HEK293 (cell line): ENCODE results near the gene SLC35F3.

Source experiments
- CTCF ChIA-PET: fragments of 350-600 bp; formaldehyde crosslinking; extraction: SDS; loops from one replicate; lab custom pipeline; 2021; ENCODE audit warnings: antibody characterized with exemption; lab: Yijun Ruan, JAX
- POLR2A ChIA-PET: fragments of 300-600 bp; formaldehyde crosslinking; extraction: SDS; loops from one replicate; lab custom pipeline; 2020; ENCODE audit warnings: antibody characterized with exemption, inconsistent platforms; lab: Yijun Ruan, JAX
- H3K27ac ChIP-seq: fragments of 200-500 bp; sonication (Bioruptor generic); 2 replicates; pipeline ENCODE4 v1.5.1; 2014; ENCODE audit warnings: low read depth, low read length, control low read depth, inconsistent platforms; ENCODE audit errors: extremely low read depth
- H3K36me3 ChIP-seq, 2 experiments: fragments of 200-500 bp in 1 of 2; sonication (Bioruptor generic) in 1 of 2; 1 replicate in 1 of 2; 2 replicates in 1 of 2; pipeline ENCODE4 v1.5.1; 2014 to 2017; ENCODE audit warnings: inconsistent platforms in 2 of 2, low read length in 2 of 2; ENCODE audit not compliant: control insufficient read depth in 2 of 2, insufficient read depth in 1 of 2
- H3K4me1 ChIP-seq: fragments of 200-500 bp; sonication (Bioruptor generic); 2 replicates; pipeline ENCODE4 v1.5.1; 2014; ENCODE audit warnings: mild to moderate bottlenecking, low read length, inconsistent platforms; ENCODE audit not compliant: control insufficient read depth, insufficient read depth
- H3K4me3 ChIP-seq: 2 replicates; pipeline ENCODE4 v1.5.1; 2011; ENCODE audit warnings: low read depth, mild to moderate bottlenecking, control low read depth, low read length, moderate library complexity
- H3K9me3 ChIP-seq: fragments of 200-500 bp; sonication (Bioruptor generic); 2 replicates; pipeline ENCODE4 v1.5.1; 2014; ENCODE audit warnings: low read depth, low read length, inconsistent platforms; ENCODE audit not compliant: control insufficient read depth, insufficient read depth
- HOXC10 ChIP-seq: sonication (generic); formaldehyde crosslinking; IDR thresholded peaks from 2 replicates; pipeline ENCODE4 v1.8.1; 2023; ENCODE audit warnings: mild to moderate bottlenecking, missing genetic modification reagents
- IKZF3 ChIP-seq: fragments of 450-650 bp; IDR thresholded peaks from 2 replicates; pipeline ENCODE4 v1.5.0; 2018; ENCODE audit warnings: missing biosample characterization, mild to moderate bottlenecking, missing genetic modification characterization, moderate library complexity
- KLF1 ChIP-seq: fragments of 450-650 bp; formaldehyde crosslinking; IDR thresholded peaks from 2 replicates; pipeline ENCODE4 v1.5.1; 2016; ENCODE audit warnings: missing biosample characterization, missing genetic modification characterization
- KLF16 ChIP-seq: fragments of 450-650 bp; formaldehyde crosslinking; IDR thresholded peaks from 2 replicates; pipeline ENCODE4 v1.5.1; 2017; ENCODE audit warnings: missing biosample characterization, missing genetic modification characterization
- MZF1 ChIP-seq: fragments of 450-650 bp; formaldehyde crosslinking; IDR thresholded peaks from 2 replicates; pipeline ENCODE4 v1.5.1; 2017; ENCODE audit warnings: missing biosample characterization, missing genetic modification characterization, borderline replicate concordance
- PRDM1 ChIP-seq: fragments of 450-650 bp; formaldehyde crosslinking; IDR thresholded peaks from 2 replicates; pipeline ENCODE4; 2016; ENCODE audit warnings: missing biosample characterization, missing genetic modification characterization
- SETDB1 ChIP-seq: IDR thresholded peaks from one replicate; pipeline ENCODE4 v1.6.1; 2017; ENCODE audit warnings: mild to moderate bottlenecking, low read length, moderate library complexity, mixed read lengths; ENCODE audit not compliant: insufficient read length
- WT1 ChIP-seq: fragments of 450-650 bp; formaldehyde crosslinking; IDR thresholded peaks from 2 replicates; pipeline ENCODE4 v1.5.1; 2016; ENCODE audit warnings: missing biosample characterization, missing genetic modification characterization
- YY1 ChIP-seq: fragments of 450-650 bp; formaldehyde crosslinking; IDR thresholded peaks from 2 replicates; pipeline ENCODE4 v1.5.1; 2018; ENCODE audit warnings: missing biosample characterization, missing genetic modification characterization
- ZBTB21 ChIP-seq: fragments of 450-650 bp; formaldehyde crosslinking; IDR thresholded peaks from 2 replicates; pipeline ENCODE4 v1.5.1; 2017; ENCODE audit warnings: missing biosample characterization, missing genetic modification characterization
- ZNF138 ChIP-seq: fragments of 450-650 bp; formaldehyde crosslinking; IDR thresholded peaks from 2 replicates; pipeline ENCODE4 v1.5.1; 2016; ENCODE audit warnings: missing biosample characterization, missing genetic modification characterization, borderline replicate concordance
- ZNF140 ChIP-seq: fragments of 450-650 bp; formaldehyde crosslinking; IDR thresholded peaks from 2 replicates; pipeline ENCODE4 v1.5.1; 2016; ENCODE audit warnings: missing biosample characterization, missing genetic modification characterization
- ZNF248 ChIP-seq: fragments of 450-650 bp; formaldehyde crosslinking; IDR thresholded peaks from 2 replicates; pipeline ENCODE4 v1.5.1; 2017; ENCODE audit warnings: missing biosample characterization, missing genetic modification characterization
- ZNF292 ChIP-seq: fragments of 450-650 bp; formaldehyde crosslinking; IDR thresholded peaks from 2 replicates; pipeline ENCODE4 v1.5.1; 2016; ENCODE audit warnings: low read depth, missing biosample characterization, missing genetic modification characterization, borderline replicate concordance
- ZNF341 ChIP-seq: fragments of 450-650 bp; formaldehyde crosslinking; IDR thresholded peaks from 2 replicates; pipeline ENCODE4; 2016; ENCODE audit warnings: low read depth, missing biosample characterization, missing genetic modification characterization
- ZNF350 ChIP-seq: fragments of 450-650 bp; formaldehyde crosslinking; IDR thresholded peaks from 2 replicates; pipeline ENCODE4 v1.5.0; 2017; ENCODE audit warnings: missing biosample characterization, mild to moderate bottlenecking, missing genetic modification characterization
- ZNF404 ChIP-seq: fragments of 450-650 bp; formaldehyde crosslinking; IDR thresholded peaks from 2 replicates; pipeline ENCODE4 v1.5.1; 2017; ENCODE audit warnings: missing biosample characterization, missing genetic modification characterization
- ZNF426 ChIP-seq: fragments of 450-650 bp; formaldehyde crosslinking; IDR thresholded peaks from 2 replicates; pipeline ENCODE4 v1.5.1; 2017; ENCODE audit warnings: missing biosample characterization, missing genetic modification characterization, mild to moderate bottlenecking, inconsistent platforms, moderate library complexity
- ZNF473 ChIP-seq: fragments of 450-650 bp; formaldehyde crosslinking; IDR thresholded peaks from 2 replicates; pipeline ENCODE4 v1.5.1; 2017; ENCODE audit warnings: missing biosample characterization, missing genetic modification characterization
- ZNF549 ChIP-seq: fragments of 450-650 bp; IDR thresholded peaks from 2 replicates; pipeline ENCODE4 v1.5.1; 2018; ENCODE audit warnings: missing biosample characterization, missing genetic modification characterization, mild to moderate bottlenecking, inconsistent platforms, moderate library complexity
- ZNF776 ChIP-seq: fragments of 450-650 bp; formaldehyde crosslinking; IDR thresholded peaks from 2 replicates; pipeline ENCODE4 v1.5.0; 2017; ENCODE audit warnings: missing biosample characterization, missing genetic modification characterization, borderline replicate concordance
- ZNF843 ChIP-seq: fragments of 450-650 bp; formaldehyde crosslinking; IDR thresholded peaks from 2 replicates; pipeline ENCODE4 v1.5.1; 2016; ENCODE audit warnings: missing biosample characterization, missing genetic modification characterization
- TF ChIP-seq, protein P1 (sequence below): fragments of 450-650 bp; formaldehyde crosslinking; IDR thresholded peaks from 2 replicates; pipeline ENCODE4 v1.5.1; 2017; ENCODE audit warnings: missing biosample characterization, missing genetic modification characterization
- TF ChIP-seq, protein P2 (sequence below): fragments of 450-650 bp; formaldehyde crosslinking; IDR thresholded peaks from 2 replicates; pipeline ENCODE4 v1.5.1; 2016; ENCODE audit warnings: missing biosample characterization, missing genetic modification characterization
- TF ChIP-seq, protein P3 (sequence below): sonication (generic); formaldehyde crosslinking; IDR thresholded peaks from 2 replicates; pipeline ENCODE4 v1.8.1; 2022; ENCODE audit warnings: mild to moderate bottlenecking, moderate library complexity, missing genetic modification reagents

Gene SLC35F3

DNA sequence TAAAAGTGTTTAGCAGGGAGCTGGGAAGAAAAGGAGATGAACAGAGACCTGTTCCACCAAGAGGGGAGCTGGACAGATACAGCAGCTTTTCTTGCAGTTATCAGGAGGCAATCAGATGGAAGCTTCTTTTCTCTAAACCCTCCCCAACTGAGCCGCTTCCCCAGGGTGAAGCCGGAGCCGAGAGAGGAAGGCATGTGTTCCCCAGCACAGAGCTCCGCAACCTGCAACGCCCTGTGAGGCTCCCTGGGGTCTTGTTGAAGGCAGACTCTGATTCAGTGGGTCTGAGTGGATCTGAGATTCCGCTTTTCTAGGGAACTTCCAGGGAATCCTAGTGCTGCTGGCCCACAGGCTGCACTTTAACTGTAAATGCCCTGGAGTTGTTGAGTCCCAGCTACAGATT, 329.7 kb downstream of the SLC35F3 start:
- Histone ChIP-seq H3K27ac (no peak overlapping the region), H3K9me3 (no peaks in the 10 kb centered on the region), H3K4me1 (no peaks in the 10 kb centered on the region), H3K4me3 (no peak overlapping the region), H3K36me3 (no peaks in the 10 kb centered on the region)
- CTCF ChIA-PET, result interaction anchor here (0.6 to 2.7 kb wide), 5 partner anchors 22 to 213 kb away, joined by 3 to 7 read pairs (median 3); no protein-coding TSS in a partner anchor
- no peak for TF ChIP-seq ZNF426 (tag by site-specific recombination)
- no peak for TF ChIP-seq ZNF473
- no peak for TF ChIP-seq ZBTB21 (tag by site-specific recombination)
- TF ChIP-seq, protein P1, sequence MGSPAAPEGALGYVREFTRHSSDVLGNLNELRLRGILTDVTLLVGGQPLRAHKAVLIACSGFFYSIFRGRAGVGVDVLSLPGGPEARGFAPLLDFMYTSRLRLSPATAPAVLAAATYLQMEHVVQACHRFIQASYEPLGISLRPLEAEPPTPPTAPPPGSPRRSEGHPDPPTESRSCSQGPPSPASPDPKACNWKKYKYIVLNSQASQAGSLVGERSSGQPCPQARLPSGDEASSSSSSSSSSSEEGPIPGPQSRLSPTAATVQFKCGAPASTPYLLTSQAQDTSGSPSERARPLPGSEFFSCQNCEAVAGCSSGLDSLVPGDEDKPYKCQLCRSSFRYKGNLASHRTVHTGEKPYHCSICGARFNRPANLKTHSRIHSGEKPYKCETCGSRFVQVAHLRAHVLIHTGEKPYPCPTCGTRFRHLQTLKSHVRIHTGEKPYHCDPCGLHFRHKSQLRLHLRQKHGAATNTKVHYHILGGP, result no peak
- TF ChIP-seq YY1 (tag by site-specific recombination), result no peak
- TF ChIP-seq HOXC10, result no peak
- TF ChIP-seq ZNF292 (tag by site-specific recombination), result no peak
- no peak for TF ChIP-seq KLF1 (tag by site-specific recombination)
- no peak for TF ChIP-seq ZNF776
- TF ChIP-seq SETDB1, result no peak
- TF ChIP-seq PRDM1, result no peak
- no peak for TF ChIP-seq KLF16 (tag by site-specific recombination)
- no peak for TF ChIP-seq ZNF404 (tag by site-specific recombination)
- TF ChIP-seq ZNF341, result no peak
- no peak for TF ChIP-seq MZF1 (tag by site-specific recombination)
- TF ChIP-seq, protein P2, sequence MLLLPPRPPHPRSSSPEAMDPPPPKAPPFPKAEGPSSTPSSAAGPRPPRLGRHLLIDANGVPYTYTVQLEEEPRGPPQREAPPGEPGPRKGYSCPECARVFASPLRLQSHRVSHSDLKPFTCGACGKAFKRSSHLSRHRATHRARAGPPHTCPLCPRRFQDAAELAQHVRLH (tag by site-specific recombination), result no peak
- no peak for TF ChIP-seq ZNF843
- TF ChIP-seq ZNF350 (tag by site-specific recombination), result no peak
- TF ChIP-seq ZNF549 (tag by site-specific recombination), result no peak
- TF ChIP-seq, protein P3, sequence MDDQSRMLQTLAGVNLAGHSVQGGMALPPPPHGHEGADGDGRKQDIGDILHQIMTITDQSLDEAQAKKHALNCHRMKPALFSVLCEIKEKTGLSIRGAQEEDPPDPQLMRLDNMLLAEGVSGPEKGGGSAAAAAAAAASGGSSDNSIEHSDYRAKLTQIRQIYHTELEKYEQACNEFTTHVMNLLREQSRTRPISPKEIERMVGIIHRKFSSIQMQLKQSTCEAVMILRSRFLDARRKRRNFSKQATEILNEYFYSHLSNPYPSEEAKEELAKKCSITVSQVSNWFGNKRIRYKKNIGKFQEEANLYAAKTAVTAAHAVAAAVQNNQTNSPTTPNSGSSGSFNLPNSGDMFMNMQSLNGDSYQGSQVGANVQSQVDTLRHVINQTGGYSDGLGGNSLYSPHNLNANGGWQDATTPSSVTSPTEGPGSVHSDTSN, result no peak
- POLR2A ChIA-PET, result interaction anchor here (0.5 kb wide), 1 partner anchor 88 kb away, joined by 4 read pairs; no protein-coding TSS in a partner anchor

DNA sequence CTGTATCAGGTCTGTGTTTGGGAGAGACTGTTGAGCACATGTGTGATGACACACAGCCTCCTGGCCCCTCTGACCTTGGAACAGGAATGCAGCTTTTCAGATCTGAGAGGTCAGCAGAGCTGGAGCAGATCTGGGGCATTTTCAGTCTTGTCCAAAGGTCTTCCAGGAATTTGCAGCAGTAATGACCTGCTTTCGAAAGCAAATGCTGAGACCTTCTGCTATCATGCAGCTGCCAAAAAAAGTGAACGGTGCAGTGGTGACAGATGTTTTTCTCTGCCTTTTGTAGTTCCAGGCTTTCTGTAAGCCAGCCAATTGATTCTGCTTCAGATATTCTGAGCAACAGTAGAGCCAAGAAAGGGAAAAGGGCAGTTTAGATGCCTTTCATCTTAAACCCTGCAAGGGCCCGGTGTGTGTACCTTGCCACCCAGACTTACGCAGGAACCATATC, 331.0 kb downstream of the SLC35F3 start:
- H3K4me1 ChIP-seq, result no peaks in the 10 kb centered on the region
- no peaks in the 10 kb centered on the region for H3K36me3 ChIP-seq
- no peak overlapping the region for H3K27ac ChIP-seq
- TF ChIP-seq WT1 (tag by site-specific recombination) (no peak), ZNF138 (tag by site-specific recombination) (no peak), ZNF248 (tag by site-specific recombination) (no peak), IKZF3 (no peak), ZNF140 (tag by site-specific recombination) (no peak)
- no peaks in the 10 kb centered on the region for H3K9me3 ChIP-seq
- CTCF ChIA-PET, result interaction anchor here (0.6 to 2.7 kb wide), 4 partner anchors 9 to 185 kb away, joined by 3 to 7 read pairs (median 4); no protein-coding TSS in a partner anchor
- H3K4me3 ChIP-seq, result no peak overlapping the region
- POLR2A ChIA-PET, result no interaction called here
